Germinal center (tissue), 1 donor: ENCODE data around the gene REPS1.
"Not testable (repeated sequence)": the region's sequence is repeated elsewhere in the genome, so short reads cannot be mapped to it uniquely, and the experiment has no call there.

ENCODE experiments used
- DNase-seq: peaks from one replicate; pipeline ENCODE4 v3.0.0; 2012; ENCODE audit warnings: mixed read lengths, low spot score

Gene REPS1

GRCh38 chr6:138970159-138970558 lies 17.9 kb downstream of the REPS1 start:
- no peak for DNase-seq

- no peak for DNase-seq
Measured at GRCh38 chr6:138966870-138967269, 21.2 kb downstream of the REPS1 start.

- no peak for DNase-seq
Measured at GRCh38 chr6:138965971-138966370, 22.1 kb downstream of the REPS1 start.

- DNase-seq, result no peak
Measured at GRCh38 chr6:138965291-138965874, 22.7 kb downstream of the REPS1 start.

- no peak for DNase-seq
Measured at GRCh38 chr6:138964012-138964411, 24.0 kb downstream of the REPS1 start.

- DNase-seq, result no peak
Measured at GRCh38 chr6:138963531-138963930, 24.5 kb downstream of the REPS1 start.

- DNase-seq, result no peak
Measured at GRCh38 chr6:138963119-138963518, 24.9 kb downstream of the REPS1 start.

- DNase-seq, result no peak
Measured at GRCh38 chr6:138959521-138959920, 28.5 kb downstream of the REPS1 start.

GRCh38 chr6:138958595-138958994 lies 29.5 kb downstream of the REPS1 start:
- DNase-seq, result no peak

- DNase-seq, result no peak
Measured at GRCh38 chr6:138957903-138958302, 30.1 kb downstream of the REPS1 start.

- DNase-seq, result no peak
Measured at GRCh38 chr6:138957484-138957883, 30.6 kb downstream of the REPS1 start.

GRCh38 chr6:138956244-138956924 lies 31.7 kb downstream of the REPS1 start:
- no peak for DNase-seq

- no peak for DNase-seq
Measured at GRCh38 chr6:138955262-138955661, 32.8 kb downstream of the REPS1 start.

- no peak for DNase-seq
Measured at GRCh38 chr6:138953451-138953850, 34.6 kb downstream of the REPS1 start.

GRCh38 chr6:138948546-138949179 lies 39.4 kb downstream of the REPS1 start:
- no peak for DNase-seq

GRCh38 chr6:138948004-138948403 lies 40.0 kb downstream of the REPS1 start:
- DNase-seq, result no peak

GRCh38 chr6:138945354-138945753 lies 42.7 kb downstream of the REPS1 start:
- no peak for DNase-seq

- no peak for DNase-seq
Measured at GRCh38 chr6:138944412-138944811, 43.6 kb downstream of the REPS1 start.

GRCh38 chr6:138943089-138943625 lies 44.9 kb downstream of the REPS1 start:
- DNase-seq, result no peak

- DNase-seq, result not testable (repeated sequence)
Measured at GRCh38 chr6:138936873-138937272, 51.2 kb downstream of the REPS1 start.

GRCh38 chr6:138931660-138932059 lies 56.4 kb downstream of the REPS1 start:
- no peak for DNase-seq

GRCh38 chr6:138926579-138926978 lies 61.5 kb downstream of the REPS1 start:
- no peak for DNase-seq

GRCh38 chr6:138925806-138926205 lies 62.2 kb downstream of the REPS1 start:
- DNase-seq, result no peak
